Right renal pelvis (tissue), 4 donors: Measurements from ENCODE around the gene CCND3. TPM values are rescaled to one million over a fixed set of nuclear protein-coding genes. Genes with fewer than 3 reads are reported as not detected.

ENCODE experiments used
- polyA plus RNA-seq, 4 donors: library from polyadenylated mRNA; unstranded; fragments of 120-200 nt; gene quantifications; one replicate each; pipeline ENCODE4 v1.2.1, GENCODE V29; 2013; ENCODE audit not compliant: insufficient read length in 4 of 4

The CCND3 gene
- polyA plus RNA-seq, 4 donors: 28.1 to 32.8 (median 29.8) TPM

Other genes starting within 250 kb of the CCND3 start
- 10 to 100 TPM in 2 of 4 donors, 1 to 10 TPM in 2; 9.4 to 11.7 (median 10.5) TPM for gene TFEB, start 206.2 kb downstream of the CCND3 start, polyA plus RNA-seq
- under 1 TPM in 2 of 4 donors, not detected in 2; 0.17 to 0.30 TPM for gene PGC, start 194.4 kb downstream of the CCND3 start, polyA plus RNA-seq
- 1 to 10 TPM; 5.7 to 8.0 (median 6.6) TPM for gene FRS3, start 161.9 kb downstream of the CCND3 start, polyA plus RNA-seq
- 10 to 100 TPM in 1 of 4 donors, 1 to 10 TPM in 3; 2.8 to 11.5 (median 3.6) TPM for gene PRICKLE4, start 161.0 kb downstream of the CCND3 start, polyA plus RNA-seq
- gene TOMM6, start 154.1 kb downstream of the CCND3 start, polyA plus RNA-seq: 100 to 1,000 TPM; 241 to 253 (median 247) TPM
- gene USP49, start 46.4 kb downstream of the CCND3 start, polyA plus RNA-seq: 10 to 100 TPM in 3 of 4 donors, 1 to 10 TPM in 1; 9.5 to 12.4 (median 11.6) TPM
- gene MED20, start 20.7 kb downstream of the CCND3 start, polyA plus RNA-seq: 10 to 100 TPM; 40.5 to 43.2 (median 41.6) TPM
- 10 to 100 TPM; 26.3 to 32.1 (median 30.7) TPM for gene BYSL, start 20.3 kb downstream of the CCND3 start, polyA plus RNA-seq
- 10 to 100 TPM; 20.1 to 23.4 (median 21.1) TPM for gene TAF8, start 108.7 kb upstream of the CCND3 start, polyA plus RNA-seq
- 1 to 10 TPM; 4.1 to 6.3 (median 4.4) TPM for gene C6orf132, start 200.8 kb upstream of the CCND3 start, polyA plus RNA-seq
- gene GUCA1A, start 231.6 kb upstream of the CCND3 start, polyA plus RNA-seq: under 1 TPM in 2 of 4 donors, not detected in 2; 0.19 to 0.29 TPM